Activated naive CD8-positive, alpha-beta T cell treated with anti-CD3 and anti-CD28 coated beads for 36 hours (primary cell): ENCODE data around the gene TLR1. TPM values are rescaled to one million over a fixed set of nuclear protein-coding genes. Genes with fewer than 3 reads are reported as not detected.
"Not testable (repeated sequence)": the region's sequence is repeated elsewhere in the genome, so short reads cannot be mapped to it uniquely, and the experiment has no call there.

Experiments used
- DNase-seq: peaks from one replicate; pipeline ENCODE4 v3.0.0; 2021
- H3K27ac Mint-ChIP-seq: one replicate; pipeline ENCODE4 v1.8.0; 2022; ENCODE audit warnings: mild to moderate bottlenecking, moderate library complexity, mixed read lengths
- H3K27me3 Mint-ChIP-seq: one replicate; pipeline ENCODE4 v1.8.0; 2022; ENCODE audit warnings: mild to moderate bottlenecking, mixed read lengths
- H3K36me3 Mint-ChIP-seq: one replicate; pipeline ENCODE4 v1.8.0; 2021; ENCODE audit warnings: mild to moderate bottlenecking, mixed read lengths
- H3K4me1 Mint-ChIP-seq: one replicate; pipeline ENCODE4 v1.8.0; 2021; ENCODE audit warnings: mixed read lengths
- H3K4me3 Mint-ChIP-seq: one replicate; pipeline ENCODE4 v1.8.0; 2022; ENCODE audit warnings: mild to moderate bottlenecking, moderate library complexity, mixed read lengths
- H3K9me3 Mint-ChIP-seq: one replicate; pipeline ENCODE4 v1.8.0; 2022; ENCODE audit warnings: mixed read lengths
- total RNA-seq, 2 experiments: library from RNA; stranded (reverse); gene quantifications; one replicate each; pipeline ENCODE4 v1.2.3, GENCODE V29; 2021

The TLR1 gene
- total RNA-seq, 2 experiments from 2014 or later = 1.6 to 2.4 TPM

- Mint-ChIP-seq H3K4me1 (peaks cover 17% of the 10 kb centered on the region), H3K9me3 (peaks cover 15% of the 10 kb centered on the region), H3K27me3 (no peaks in the 10 kb centered on the region), H3K36me3 (peaks cover 7% of the 10 kb centered on the region), H3K4me3 (no peak overlapping the region), H3K27ac (no peak overlapping the region)
- no peak for DNase-seq
These were observed 15.0 kb upstream of the TLR1 start for GRCh38 chr4:38819569-38819968.

- H3K27me3 Mint-ChIP-seq = no peaks in the 10 kb centered on the region
- peaks cover 17% of the 10 kb centered on the region for H3K4me1 Mint-ChIP-seq
- DNase-seq = no peak
- peaks cover 19% of the 10 kb centered on the region for H3K9me3 Mint-ChIP-seq
- H3K4me3 Mint-ChIP-seq = no peak overlapping the region
- no peak overlapping the region for H3K27ac Mint-ChIP-seq
- H3K36me3 Mint-ChIP-seq = peaks cover 5% of the 10 kb centered on the region
These were observed 13.9 kb upstream of the TLR1 start for GRCh38 chr4:38818441-38818976.

- no peak overlapping the region for H3K27ac Mint-ChIP-seq
- H3K9me3 Mint-ChIP-seq = peaks cover 11% of the 10 kb centered on the region
- no peak for DNase-seq
- H3K27me3 Mint-ChIP-seq = no peaks in the 10 kb centered on the region
- peaks cover 17% of the 10 kb centered on the region for H3K4me1 Mint-ChIP-seq
- H3K4me3 Mint-ChIP-seq = no peak overlapping the region
- no peaks in the 10 kb centered on the region for H3K36me3 Mint-ChIP-seq
These were observed 11.5 kb upstream of the TLR1 start for GRCh38 chr4:38815885-38816782.

- Mint-ChIP-seq H3K9me3 (peaks cover 11% of the 10 kb centered on the region), H3K4me3 (no peak overlapping the region), H3K4me1 (peaks cover 7% of the 10 kb centered on the region), H3K36me3 (no peaks in the 10 kb centered on the region), H3K27me3 (no peaks in the 10 kb centered on the region), H3K27ac (no peak overlapping the region)
- no peak for DNase-seq
These were observed 9.8 kb upstream of the TLR1 start for GRCh38 chr4:38814386-38814785.

- DNase-seq = no peak
- Mint-ChIP-seq H3K9me3 (peaks cover 11% of the 10 kb centered on the region), H3K4me3 (no peak overlapping the region), H3K36me3 (no peaks in the 10 kb centered on the region), H3K27me3 (no peaks in the 10 kb centered on the region), H3K4me1 (no peaks in the 10 kb centered on the region), H3K27ac (no peak overlapping the region)
These were observed 6.7 kb upstream of the TLR1 start for GRCh38 chr4:38811297-38811696.

GRCh38 chr4:38807462-38807861 is 2.9 kb upstream of the TLR1 start:
- H3K4me1 Mint-ChIP-seq = peaks cover 22% of the 10 kb centered on the region
- H3K36me3 Mint-ChIP-seq, H3K27me3 Mint-ChIP-seq, H3K9me3 Mint-ChIP-seq, H3K4me3 Mint-ChIP-seq, H3K27ac Mint-ChIP-seq, DNase-seq: not testable (repeated sequence)

GRCh38 chr4:38806251-38806650 is 1.7 kb upstream of the TLR1 start:
- Mint-ChIP-seq H3K9me3 (peaks cover 12% of the 10 kb centered on the region), H3K4me1 (peaks cover 22% of the 10 kb centered on the region), H3K36me3 (peaks cover 12% of the 10 kb centered on the region)
- H3K27ac Mint-ChIP-seq, H3K4me3 Mint-ChIP-seq, H3K27me3 Mint-ChIP-seq, DNase-seq: not testable (repeated sequence)

- peaks cover 14% of the 10 kb centered on the region for H3K9me3 Mint-ChIP-seq
- H3K4me1 Mint-ChIP-seq = peaks cover 22% of the 10 kb centered on the region
- no peak for DNase-seq
- peaks cover 17% of the 10 kb centered on the region for H3K36me3 Mint-ChIP-seq
- peak overlapping the region; percentile 83 for H3K27ac Mint-ChIP-seq
- no peaks in the 10 kb centered on the region for H3K27me3 Mint-ChIP-seq
- H3K4me3 Mint-ChIP-seq = peak overlapping the region; percentile 70
These were observed 1.0 kb upstream of the TLR1 start for GRCh38 chr4:38805530-38806145.

- H3K27me3 Mint-ChIP-seq = no peaks in the 10 kb centered on the region
- no peak for DNase-seq
- peaks cover 31% of the 10 kb centered on the region for H3K36me3 Mint-ChIP-seq
- peak overlapping the region; percentile 89 for H3K27ac Mint-ChIP-seq
- peaks cover 24% of the 10 kb centered on the region for H3K9me3 Mint-ChIP-seq
- H3K4me3 Mint-ChIP-seq = peak overlapping the region; percentile 76
- peaks cover 22% of the 10 kb centered on the region for H3K4me1 Mint-ChIP-seq
These were observed 548 bp downstream of the TLR1 start for GRCh38 chr4:38803833-38804653.

GRCh38 chr4:38802561-38803355 is 1.8 kb downstream of the TLR1 start:
- no peak for DNase-seq
- H3K4me3 Mint-ChIP-seq = no peak overlapping the region
- no peaks in the 10 kb centered on the region for H3K27me3 Mint-ChIP-seq
- H3K36me3 Mint-ChIP-seq = peaks cover 32% of the 10 kb centered on the region
- no peak overlapping the region for H3K27ac Mint-ChIP-seq
- peaks cover 22% of the 10 kb centered on the region for H3K4me1 Mint-ChIP-seq
- peaks cover 25% of the 10 kb centered on the region for H3K9me3 Mint-ChIP-seq

- Mint-ChIP-seq H3K27me3 (no peaks in the 10 kb centered on the region), H3K27ac (no peak overlapping the region), H3K9me3 (peaks cover 27% of the 10 kb centered on the region), H3K4me1 (peaks cover 22% of the 10 kb centered on the region), H3K4me3 (no peak overlapping the region), H3K36me3 (peaks cover 32% of the 10 kb centered on the region)
- no peak for DNase-seq
These were observed 3.6 kb downstream of the TLR1 start for GRCh38 chr4:38800961-38801450.

- Mint-ChIP-seq H3K27me3 (no peaks in the 10 kb centered on the region), H3K4me3 (no peak overlapping the region), H3K9me3 (peaks cover 30% of the 10 kb centered on the region), H3K4me1 (peaks cover 16% of the 10 kb centered on the region), H3K27ac (no peak overlapping the region), H3K36me3 (peaks cover 34% of the 10 kb centered on the region)
- DNase-seq = no peak
These were observed 4.2 kb downstream of the TLR1 start for GRCh38 chr4:38800366-38800765.

- H3K36me3 Mint-ChIP-seq = peaks cover 15% of the 10 kb centered on the region
- no peak overlapping the region for H3K4me3 Mint-ChIP-seq
- H3K4me1 Mint-ChIP-seq = peaks cover 4% of the 10 kb centered on the region
- H3K27ac Mint-ChIP-seq = no peak overlapping the region
- DNase-seq = no peak
- H3K27me3 Mint-ChIP-seq = no peaks in the 10 kb centered on the region
- H3K9me3 Mint-ChIP-seq = peaks cover 25% of the 10 kb centered on the region
These were observed 9.5 kb downstream of the TLR1 start for GRCh38 chr4:38795087-38795486.

GRCh38 chr4:38794051-38794450 is 10.5 kb downstream of the TLR1 start:
- H3K27ac Mint-ChIP-seq = no peak overlapping the region
- no peak for DNase-seq
- H3K4me3 Mint-ChIP-seq = no peak overlapping the region
- peaks cover 4% of the 10 kb centered on the region for H3K4me1 Mint-ChIP-seq
- no peaks in the 10 kb centered on the region for H3K27me3 Mint-ChIP-seq
- H3K9me3 Mint-ChIP-seq = peaks cover 19% of the 10 kb centered on the region
- peaks cover 6% of the 10 kb centered on the region for H3K36me3 Mint-ChIP-seq
